Stromal cell of bone marrow (primary cell): ENCODE results near the gene RNF34.

Source experiments
- DNase-seq: peaks from one replicate; pipeline ENCODE4 v3.0.0-alpha.2; 2012; ENCODE audit warnings: low read depth

The RNF34 gene

GRCh38 chr12:121439715-121440114, 39.8 kb downstream of the RNF34 start:
- DNase-seq, result no peak

- no peak for DNase-seq
Measured at GRCh38 chr12:121440768-121441167, 40.9 kb downstream of the RNF34 start.

DNA sequence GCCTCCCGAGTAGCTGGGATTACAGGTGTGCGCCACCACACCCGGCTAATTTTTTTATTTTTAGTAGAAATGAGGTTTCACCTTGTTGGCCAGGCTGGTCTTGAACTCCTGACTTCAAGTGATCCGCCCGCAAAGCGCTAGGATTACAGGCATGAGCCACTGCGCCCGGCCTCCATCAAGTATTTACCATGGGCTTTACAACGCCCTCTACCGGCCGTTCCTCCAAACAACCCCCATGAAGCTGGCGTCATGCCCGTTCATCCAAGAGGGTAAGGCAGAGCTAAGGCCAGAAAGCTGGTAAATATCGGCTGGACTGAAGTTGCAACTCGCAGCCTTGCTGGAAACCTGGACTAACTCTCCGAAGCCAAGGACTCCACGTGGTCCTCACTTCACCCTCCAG, 41.6 kb downstream of the RNF34 start:
- no peak for DNase-seq

DNA sequence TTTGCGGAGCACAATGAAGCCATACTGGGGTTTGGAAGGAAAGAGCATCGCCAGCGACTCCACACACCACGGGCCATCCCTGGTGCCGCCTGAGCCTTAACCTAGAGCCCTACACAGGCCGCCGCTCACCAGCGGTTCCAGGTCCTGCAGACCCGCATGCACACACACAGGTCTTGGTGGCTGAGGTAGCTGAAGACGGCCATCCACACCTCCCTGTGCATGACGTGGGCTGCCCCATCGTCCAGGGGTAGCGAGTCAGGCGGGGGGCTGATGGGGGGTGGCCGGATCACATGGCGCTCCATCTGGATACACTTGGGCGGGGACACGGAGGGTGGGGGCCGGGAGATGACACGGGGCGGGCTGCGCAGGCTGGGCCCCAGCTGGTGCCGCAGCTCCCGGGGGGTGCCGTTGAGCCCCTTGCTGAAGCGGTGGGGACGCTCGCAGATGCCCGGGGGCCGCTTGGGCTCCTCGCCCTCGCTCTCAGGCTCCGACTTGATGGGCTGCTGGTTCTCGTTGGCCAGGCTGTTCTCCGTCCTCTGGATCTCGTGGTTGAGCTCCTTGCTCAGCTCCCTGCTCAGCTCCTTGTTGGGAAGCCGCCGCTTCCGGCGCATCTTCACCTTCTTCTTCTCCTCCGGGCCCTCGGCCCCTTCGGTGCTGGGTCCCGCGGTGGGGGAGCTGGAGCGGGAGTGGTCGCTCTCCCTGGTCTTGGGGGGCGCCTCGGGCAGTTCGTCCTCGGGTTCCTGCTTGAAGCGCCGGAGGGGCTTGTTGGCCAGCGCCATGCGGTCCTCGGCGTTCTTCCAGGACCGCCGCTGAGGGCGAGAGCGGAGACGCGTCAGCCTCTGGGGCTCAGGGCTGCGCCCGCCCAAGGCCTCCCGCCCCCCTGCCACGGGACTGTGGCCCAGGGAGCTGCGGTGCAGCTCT, 42.4 kb downstream of the RNF34 start:
- no peak for DNase-seq

GRCh38 chr12:121443193-121443870, 43.4 kb downstream of the RNF34 start:
- DNase-seq, result peak; percentile 51

- no peak for DNase-seq
Measured at GRCh38 chr12:121443911-121444841, 44.3 kb downstream of the RNF34 start.

DNA sequence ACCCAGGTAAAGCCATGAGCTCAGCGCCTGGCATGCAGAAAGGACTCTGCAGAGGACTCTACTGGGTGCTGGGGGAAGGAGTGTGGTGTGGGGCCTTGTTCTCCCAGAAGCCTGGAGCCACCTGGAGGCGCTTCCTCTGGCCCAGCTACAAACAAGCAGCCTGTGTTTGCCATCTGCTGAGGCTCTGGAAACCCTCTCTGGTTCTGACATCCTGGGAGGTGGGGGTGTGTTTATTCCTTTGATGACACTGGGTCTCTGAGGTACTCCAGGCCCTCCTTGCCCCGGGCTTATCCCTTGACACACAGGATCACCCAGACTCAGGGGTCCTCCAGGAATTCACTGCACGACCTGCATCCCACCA, 44.9 kb downstream of the RNF34 start:
- DNase-seq, result no peak

- no peak for DNase-seq
Measured at GRCh38 chr12:121446750-121447149, 46.8 kb downstream of the RNF34 start.

GRCh38 chr12:121448771-121449315, 48.9 kb downstream of the RNF34 start:
- no peak for DNase-seq

DNA sequence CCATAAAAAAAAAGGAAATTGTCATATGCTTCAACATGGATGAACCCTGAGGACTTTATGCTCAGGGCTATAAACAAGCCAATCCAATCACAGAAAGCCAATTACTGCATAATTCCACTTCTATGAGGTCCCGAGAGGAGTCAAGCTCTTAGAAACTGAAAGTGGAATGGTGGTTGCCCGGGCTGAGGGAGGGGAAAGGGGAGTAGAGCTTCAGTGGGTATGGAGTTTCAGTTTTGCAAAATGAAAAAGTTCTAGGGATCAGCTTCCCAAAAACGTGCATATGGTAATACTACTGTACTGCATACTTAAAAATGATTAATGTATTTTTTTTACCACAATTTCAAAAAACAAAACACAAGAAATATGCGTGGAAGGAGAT, 52.0 kb downstream of the RNF34 start:
- peak; percentile 54 for DNase-seq

DNA sequence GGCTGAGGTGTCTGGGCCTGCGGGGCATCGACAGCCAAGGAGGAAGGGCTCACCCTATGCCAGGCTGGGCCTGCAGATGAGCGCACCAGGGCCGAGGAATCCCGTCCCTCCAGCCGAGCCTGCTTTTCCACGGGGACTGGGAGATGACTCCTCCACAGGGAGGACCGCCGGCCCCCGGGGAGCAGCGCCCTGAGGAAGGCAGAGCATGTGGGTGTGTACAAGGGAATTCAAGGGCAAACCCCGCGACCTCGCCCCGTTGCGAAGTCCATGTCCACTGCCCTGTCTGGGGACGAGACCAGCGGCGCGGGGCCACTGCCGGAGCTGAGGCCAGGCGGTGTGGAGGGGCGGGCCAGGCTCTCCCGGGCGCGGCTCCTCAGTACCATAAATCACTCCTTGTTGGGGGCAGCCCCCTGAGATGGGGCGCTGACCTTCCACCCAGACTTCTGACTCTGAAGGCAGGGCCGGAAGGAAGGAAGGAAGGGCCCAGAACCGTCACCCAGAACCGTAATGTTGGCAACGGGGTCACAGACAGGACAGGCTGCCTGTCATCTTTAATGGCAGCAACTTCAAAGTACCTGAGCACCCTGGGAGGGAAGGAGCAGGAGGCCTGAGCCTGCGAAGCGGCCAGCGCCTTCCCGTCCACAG, 52.5 kb downstream of the RNF34 start:
- no peak for DNase-seq

- DNase-seq, result no peak
Measured at GRCh38 chr12:121452985-121453360, 53.1 kb downstream of the RNF34 start.

GRCh38 chr12:121453629-121454028, 53.7 kb downstream of the RNF34 start:
- no peak for DNase-seq

DNA sequence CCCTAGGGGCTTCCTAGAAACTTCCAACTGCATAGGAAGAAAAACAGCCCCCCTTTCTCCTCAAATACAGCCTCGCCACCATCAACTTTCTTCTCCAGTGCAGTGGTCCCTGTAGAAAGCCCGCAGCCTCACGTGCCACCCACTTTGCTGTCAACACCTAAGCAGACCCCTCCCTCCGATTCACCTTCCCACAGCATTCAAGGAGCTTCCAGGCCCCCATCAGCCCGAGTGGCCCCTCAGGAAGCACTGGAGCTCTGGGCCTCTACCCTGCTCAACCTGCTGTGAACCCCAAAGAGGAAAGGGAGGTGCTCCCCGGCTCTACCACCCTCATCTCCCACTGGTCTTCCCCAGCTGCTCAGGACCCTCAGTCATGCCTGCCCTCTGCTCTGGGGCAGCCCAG, 55.0 kb downstream of the RNF34 start:
- DNase-seq, result no peak

- no peak for DNase-seq
Measured at GRCh38 chr12:121455766-121456420, 56.0 kb downstream of the RNF34 start.

GRCh38 chr12:121456551-121456950, 56.6 kb downstream of the RNF34 start:
- DNase-seq, result no peak

- DNase-seq, result no peak
Measured at GRCh38 chr12:121461048-121461447, 61.1 kb downstream of the RNF34 start.

GRCh38 chr12:121464331-121464730, 64.4 kb downstream of the RNF34 start:
- no peak for DNase-seq

DNA sequence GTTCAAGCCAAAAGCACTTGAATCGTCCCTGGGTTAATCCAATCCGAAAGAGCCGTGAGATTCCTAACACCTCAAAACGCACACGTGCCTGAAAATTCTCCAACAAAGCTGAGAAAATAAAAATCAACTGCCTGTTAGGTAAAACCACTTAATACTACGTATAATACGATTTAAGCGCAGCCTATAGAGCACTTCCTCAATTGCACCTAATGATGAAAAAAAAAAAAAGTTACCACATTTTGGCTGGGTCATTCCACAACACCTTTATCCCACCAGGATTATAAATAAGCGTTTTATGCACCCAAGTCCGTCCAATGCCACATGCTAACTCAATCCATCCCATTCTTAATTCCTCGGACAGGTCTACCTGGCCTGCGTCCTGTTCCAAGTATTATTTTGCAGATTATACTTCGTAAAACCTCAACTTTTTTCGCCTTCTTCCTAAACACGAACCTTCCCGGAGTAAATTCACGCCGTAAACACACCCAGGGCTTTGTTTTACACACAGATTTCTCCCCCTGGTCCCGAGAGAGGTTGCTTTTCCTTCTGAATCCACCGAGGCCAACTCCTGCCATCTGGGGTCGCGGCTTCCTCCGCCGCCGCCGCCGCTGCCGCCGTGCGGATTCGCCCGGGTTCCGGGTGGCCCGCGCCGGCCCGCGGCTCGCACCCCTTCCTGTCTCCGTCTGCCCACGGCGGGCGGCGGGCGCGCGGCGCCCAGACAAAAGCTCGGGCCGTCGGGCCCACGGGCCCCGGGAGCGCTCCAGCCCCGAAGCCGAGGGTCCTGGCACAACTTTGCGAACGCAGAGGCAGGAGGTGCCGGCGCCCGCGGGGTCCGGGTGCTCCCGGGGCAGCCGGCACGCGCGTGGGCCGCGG, 66.2 kb downstream of the RNF34 start:
- no peak for DNase-seq
